Measurements from ENCODE around the gene JARID2. TPM values are rescaled to one million over a fixed set of nuclear protein-coding genes. Genes with fewer than 3 reads are reported as not detected.

Gene JARID2
- total RNA-seq, 4 donors from 2014 or later, result 11.6 to 22.5 (median 16.4) TPM

DNA sequence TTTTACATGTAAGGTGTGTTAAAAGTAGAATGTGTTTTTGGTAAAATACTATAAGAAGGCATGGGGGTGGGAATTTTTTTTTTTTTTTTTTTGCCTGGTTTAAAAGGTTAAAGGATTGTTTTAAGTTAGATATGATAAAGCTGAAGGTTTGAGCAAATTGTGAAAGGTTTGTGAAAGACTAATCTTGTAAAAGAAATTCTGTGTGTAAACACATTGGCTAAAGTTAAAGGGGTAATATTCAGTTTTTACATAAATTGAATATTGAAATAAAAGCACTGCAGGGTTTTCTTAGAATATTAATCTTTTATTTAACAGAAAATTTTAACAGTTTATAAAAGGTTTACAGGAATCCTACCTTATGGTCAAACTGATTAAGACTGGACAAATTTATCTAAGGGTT lies 311.3 kb downstream of the JARID2 start:
- ATAC-seq, result no peak
- no peak for DNase-seq
- Histone ChIP-seq H3K4me3 (no peak overlapping the region), H3K36me3 (no peaks in the 10 kb centered on the region), H3K27me3 (no peaks in the 10 kb centered on the region), H3K4me1 (peaks cover under 1 to 2% of the 10 kb centered on the region in 2 donors), H3K9me3 (no peaks in the 10 kb centered on the region), H3K27ac (no peak overlapping the region)
- in situ Hi-C loops (cut with MboI; ENCODE audit: low sequenced_read_pairs in 4 of 4) (no loop called here), intact Hi-C loops (cut with DNase I; ENCODE audit: low total_unique reads) (no loop called here)
- no peak for TF ChIP-seq POLR2A (IDR thresholded peaks at IDR 0.05)
- TF ChIP-seq, protein P1, sequence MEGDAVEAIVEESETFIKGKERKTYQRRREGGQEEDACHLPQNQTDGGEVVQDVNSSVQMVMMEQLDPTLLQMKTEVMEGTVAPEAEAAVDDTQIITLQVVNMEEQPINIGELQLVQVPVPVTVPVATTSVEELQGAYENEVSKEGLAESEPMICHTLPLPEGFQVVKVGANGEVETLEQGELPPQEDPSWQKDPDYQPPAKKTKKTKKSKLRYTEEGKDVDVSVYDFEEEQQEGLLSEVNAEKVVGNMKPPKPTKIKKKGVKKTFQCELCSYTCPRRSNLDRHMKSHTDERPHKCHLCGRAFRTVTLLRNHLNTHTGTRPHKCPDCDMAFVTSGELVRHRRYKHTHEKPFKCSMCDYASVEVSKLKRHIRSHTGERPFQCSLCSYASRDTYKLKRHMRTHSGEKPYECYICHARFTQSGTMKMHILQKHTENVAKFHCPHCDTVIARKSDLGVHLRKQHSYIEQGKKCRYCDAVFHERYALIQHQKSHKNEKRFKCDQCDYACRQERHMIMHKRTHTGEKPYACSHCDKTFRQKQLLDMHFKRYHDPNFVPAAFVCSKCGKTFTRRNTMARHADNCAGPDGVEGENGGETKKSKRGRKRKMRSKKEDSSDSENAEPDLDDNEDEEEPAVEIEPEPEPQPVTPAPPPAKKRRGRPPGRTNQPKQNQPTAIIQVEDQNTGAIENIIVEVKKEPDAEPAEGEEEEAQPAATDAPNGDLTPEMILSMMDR (IDR thresholded peaks at IDR 0.05 in 4 of 5, conservative IDR thresholded peaks at IDR 0.05 in 1 of 5), result no peak

DNA sequence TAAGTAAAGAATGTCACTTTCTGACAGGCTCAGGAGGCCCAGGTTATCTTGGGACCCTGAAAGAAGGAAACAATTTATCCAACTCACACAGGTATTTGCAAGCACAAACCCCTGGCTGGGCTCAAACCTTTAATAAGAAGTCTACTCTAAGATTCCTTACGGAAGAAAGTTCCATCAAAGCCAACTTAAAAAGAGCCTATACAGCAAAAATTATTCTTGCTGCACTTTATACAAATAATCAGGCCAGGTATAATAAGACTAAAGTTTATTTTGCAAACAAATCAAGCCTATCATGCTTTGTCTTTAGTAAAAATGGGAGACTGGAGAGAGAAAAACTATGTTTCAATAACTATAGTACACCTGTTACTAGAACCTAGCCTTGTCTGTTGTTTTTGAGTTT lies 314.8 kb downstream of the JARID2 start:
- H3K4me1 ChIP-seq, result peaks cover 0 to 2% of the 10 kb centered on the region in 2 donors
- ATAC-seq (no peak), DNase-seq (no peak)
- in situ Hi-C loops (cut with MboI; ENCODE audit: low sequenced_read_pairs in 4 of 4) (no loop called here), intact Hi-C loops (cut with DNase I; ENCODE audit: low total_unique reads) (no loop called here)
- H3K9me3 ChIP-seq, result no peaks in the 10 kb centered on the region
- H3K27me3 ChIP-seq, result no peaks in the 10 kb centered on the region
- H3K4me3 ChIP-seq, result no peak overlapping the region
- H3K27ac ChIP-seq, result no peak overlapping the region
- no peaks in the 10 kb centered on the region for H3K36me3 ChIP-seq
- TF ChIP-seq, protein P1 (IDR thresholded peaks at IDR 0.05 in 4 of 5, conservative IDR thresholded peaks at IDR 0.05 in 1 of 5), result no peak
- no peak for TF ChIP-seq POLR2A (IDR thresholded peaks at IDR 0.05)

DNA sequence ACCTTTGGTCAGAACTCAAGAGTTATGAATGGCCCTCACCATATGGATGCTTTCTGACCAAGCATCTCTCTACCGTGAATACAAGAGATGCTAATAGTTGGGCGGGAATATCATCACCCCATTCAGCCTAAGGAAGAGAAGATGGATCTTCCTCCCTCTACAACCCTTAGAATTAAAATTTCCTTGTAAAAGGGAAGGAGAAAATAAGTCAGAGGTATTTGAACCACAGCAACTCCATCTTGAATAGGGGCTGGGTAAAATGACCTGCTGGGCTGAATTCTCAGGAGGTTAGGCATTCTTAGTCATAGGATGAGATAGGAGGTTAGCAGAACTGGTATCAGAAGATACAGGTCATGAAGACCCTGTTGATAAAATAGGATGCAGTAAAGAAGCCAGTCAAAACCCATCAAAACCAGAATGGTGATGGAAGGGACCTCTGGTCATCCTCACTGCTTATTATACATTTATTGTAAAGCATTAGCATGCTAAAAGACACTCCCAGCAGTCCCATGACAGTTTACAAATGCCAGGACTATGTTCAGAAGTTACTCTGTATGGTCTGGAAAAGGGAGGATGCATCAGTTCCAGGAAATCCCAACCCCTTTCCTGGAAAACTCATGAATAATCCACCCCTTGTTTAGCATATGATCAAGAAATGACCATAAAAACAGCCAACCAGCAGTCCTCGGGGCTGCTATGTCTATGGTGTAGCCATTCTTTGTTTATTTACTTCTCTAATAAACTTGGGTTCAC lies 315.8 kb downstream of the JARID2 start:
- DNase-seq (no peak), ATAC-seq (no peak)
- TF ChIP-seq, protein P1 (IDR thresholded peaks at IDR 0.05 in 4 of 5, conservative IDR thresholded peaks at IDR 0.05 in 1 of 5), result no peak
- TF ChIP-seq POLR2A (IDR thresholded peaks at IDR 0.05), result no peak
- Histone ChIP-seq H3K4me3 (no peak overlapping the region), H3K9me3 (no peaks in the 10 kb centered on the region), H3K4me1 (peaks cover 0 to 2% of the 10 kb centered on the region in 2 donors), H3K27me3 (no peaks in the 10 kb centered on the region), H3K27ac (no peak overlapping the region), H3K36me3 (no peaks in the 10 kb centered on the region)
- in situ Hi-C loops (cut with MboI; ENCODE audit: low sequenced_read_pairs in 4 of 4), result no loop called here
- intact Hi-C loops (cut with DNase I; ENCODE audit: low total_unique reads), result no loop called here

DNA sequence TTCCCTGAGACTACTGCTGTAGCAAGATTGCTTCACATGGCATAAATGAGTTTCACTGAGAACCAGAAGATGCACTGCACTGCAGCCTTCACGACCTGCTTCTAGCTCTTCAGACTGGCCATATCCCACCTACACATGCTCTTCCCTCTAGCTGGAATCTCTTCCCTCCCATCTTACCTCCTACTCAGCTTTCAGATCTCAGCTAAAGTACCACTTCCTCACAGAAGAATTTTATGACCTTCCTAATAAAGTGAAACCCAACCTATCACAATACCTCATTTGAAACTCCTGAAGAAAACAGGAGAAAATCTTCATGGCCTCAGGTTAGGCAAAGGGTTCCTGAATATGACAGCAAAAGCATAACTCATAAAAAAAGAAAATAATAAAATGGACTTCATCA lies 317.1 kb downstream of the JARID2 start:
- intact Hi-C loops (cut with DNase I; ENCODE audit: low total_unique reads) (no loop called here), in situ Hi-C loops (cut with MboI; ENCODE audit: low sequenced_read_pairs in 4 of 4) (no loop called here)
- no peak for TF ChIP-seq POLR2A (IDR thresholded peaks at IDR 0.05)
- TF ChIP-seq, protein P1 (IDR thresholded peaks at IDR 0.05 in 4 of 5, conservative IDR thresholded peaks at IDR 0.05 in 1 of 5), result no peak

More for the DNA sequence above, 317.1 kb downstream of the JARID2 start:
- H3K36me3 ChIP-seq, result no peaks in the 10 kb centered on the region
- ATAC-seq (no peak), DNase-seq (no peak)
- no peaks in the 10 kb centered on the region for H3K27me3 ChIP-seq
- no peak overlapping the region for H3K27ac ChIP-seq
- no peaks in the 10 kb centered on the region for H3K9me3 ChIP-seq
- H3K4me3 ChIP-seq, result no peak overlapping the region
- peaks cover 0 to 2% of the 10 kb centered on the region in 2 donors for H3K4me1 ChIP-seq

Data from gastrocnemius medialis (tissue), 4 donors.